IPS-18a (cell line): ENCODE data around the gene MCM7.

Experiments used
- H3K27ac ChIP-seq: one replicate; pipeline ENCODE4 v1.5.1; 2013; ENCODE audit warnings: low read length
- H3K27me3 ChIP-seq: one replicate; pipeline ENCODE4 v1.6.1; 2013; ENCODE audit warnings: mild to moderate bottlenecking, low read length; ENCODE audit not compliant: control insufficient read depth, insufficient read depth
- H3K36me3 ChIP-seq: one replicate; pipeline ENCODE4 v1.6.1; 2013; ENCODE audit warnings: low read depth, low read length; ENCODE audit not compliant: control insufficient read depth
- H3K4me1 ChIP-seq: one replicate; pipeline ENCODE4 v1.6.1; 2013; ENCODE audit warnings: low read depth, low read length; ENCODE audit not compliant: control insufficient read depth
- H3K4me3 ChIP-seq: one replicate; pipeline ENCODE4 v1.5.1; 2013; ENCODE audit warnings: low read length
- H3K9ac ChIP-seq: one replicate; pipeline ENCODE4 v1.6.1; 2013; ENCODE audit warnings: mild to moderate bottlenecking, low read length, moderate library complexity
- H3K9me3 ChIP-seq: one replicate; pipeline ENCODE4 v1.6.1; 2013; ENCODE audit warnings: low read depth, low read length; ENCODE audit not compliant: control insufficient read depth

MCM7 gene

DNA sequence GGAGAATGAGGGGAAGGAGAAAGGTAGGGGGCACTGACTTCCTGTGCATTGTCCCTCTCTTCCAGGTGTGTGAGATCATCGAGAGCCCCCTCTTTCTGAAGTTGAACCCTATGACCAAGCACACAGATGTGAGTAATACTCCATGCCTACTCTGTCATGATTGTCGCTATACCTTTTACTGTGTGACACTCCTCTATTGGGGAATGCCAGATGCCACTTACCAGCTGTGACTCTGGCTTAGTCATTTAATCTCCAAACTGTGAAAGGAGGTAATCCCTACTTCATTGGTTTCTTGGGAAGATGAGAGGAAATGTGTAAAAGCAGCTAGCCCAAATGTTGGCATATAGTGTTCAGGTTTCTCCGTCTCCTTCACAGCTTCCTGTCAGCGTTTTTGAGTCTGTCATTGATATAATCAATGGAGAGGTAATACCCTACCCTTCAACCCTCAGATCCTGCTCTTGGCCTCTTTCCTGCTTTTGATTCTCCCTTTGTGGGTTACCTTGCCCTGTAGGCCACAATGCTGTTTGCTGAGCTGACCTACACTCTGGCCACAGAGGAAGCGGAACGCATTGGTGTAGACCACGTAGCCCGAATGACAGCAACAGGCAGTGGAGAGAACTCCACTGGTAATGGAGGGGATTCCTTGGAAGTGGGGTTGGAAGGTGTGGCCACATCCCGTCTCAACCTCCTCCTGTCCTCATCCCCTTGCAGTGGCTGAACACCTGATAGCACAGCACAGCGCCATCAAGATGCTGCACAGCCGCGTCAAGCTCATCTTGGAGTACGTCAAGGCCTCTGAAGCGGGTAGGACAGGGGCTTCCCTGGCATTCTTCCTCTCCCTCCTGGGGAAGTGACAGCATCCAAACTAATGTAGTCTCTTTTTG lies 10.4 kb downstream of the MCM7 start:
- H3K9ac ChIP-seq: no peak overlapping the region
- no peak overlapping the region for H3K27ac ChIP-seq
- H3K4me3 ChIP-seq: no peak overlapping the region

DNA sequence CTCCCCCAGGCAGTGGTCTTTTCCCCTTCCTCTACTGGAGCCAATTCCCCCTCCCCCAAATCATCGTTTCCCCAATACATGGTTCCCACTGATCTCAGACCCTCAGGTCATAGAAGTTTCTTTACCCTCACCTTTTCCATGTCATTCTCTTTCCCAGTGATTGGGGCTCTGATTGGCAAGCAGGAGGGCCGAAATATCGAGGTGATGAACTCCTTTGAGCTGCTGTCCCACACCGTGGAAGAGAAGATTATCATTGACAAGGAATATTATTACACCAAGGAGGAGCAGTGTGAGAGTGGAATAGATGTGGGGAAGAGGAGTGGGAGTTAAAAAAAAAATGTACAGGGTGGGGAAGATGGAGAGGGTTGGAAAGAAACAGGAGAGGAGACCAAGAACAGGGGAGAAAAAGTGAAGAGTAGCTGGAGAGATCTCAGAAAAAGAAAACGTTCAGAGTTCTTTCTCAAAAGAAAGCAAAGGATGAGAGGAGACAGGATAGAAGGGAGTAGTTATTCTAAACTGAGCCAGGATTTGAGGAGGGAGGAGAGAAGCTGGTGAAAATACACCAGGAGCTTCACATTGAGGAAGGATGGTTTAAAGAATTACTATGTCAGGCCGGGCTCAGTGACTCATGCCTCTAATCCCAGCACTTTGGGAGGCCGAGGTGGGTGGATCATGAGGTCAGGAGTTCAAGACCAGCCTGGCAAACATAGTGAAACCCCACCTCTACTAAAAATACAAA lies 11.6 kb downstream of the MCM7 start:
- no peaks in the 10 kb centered on the region for H3K9me3 ChIP-seq
- no peaks in the 10 kb centered on the region for H3K27me3 ChIP-seq
- peak overlapping the region; percentile 88 for H3K9ac ChIP-seq
- no peak overlapping the region for H3K27ac ChIP-seq
- no peaks in the 10 kb centered on the region for H3K4me1 ChIP-seq
- H3K36me3 ChIP-seq: peaks cover 41% of the 10 kb centered on the region
- H3K4me3 ChIP-seq: peak overlapping the region; percentile 80

More for the DNA sequence above, 10.4 kb downstream of the MCM7 start:
- no peaks in the 10 kb centered on the region for H3K27me3 ChIP-seq
- no peaks in the 10 kb centered on the region for H3K9me3 ChIP-seq
- peaks cover 52% of the 10 kb centered on the region for H3K36me3 ChIP-seq
- no peaks in the 10 kb centered on the region for H3K4me1 ChIP-seq

DNA sequence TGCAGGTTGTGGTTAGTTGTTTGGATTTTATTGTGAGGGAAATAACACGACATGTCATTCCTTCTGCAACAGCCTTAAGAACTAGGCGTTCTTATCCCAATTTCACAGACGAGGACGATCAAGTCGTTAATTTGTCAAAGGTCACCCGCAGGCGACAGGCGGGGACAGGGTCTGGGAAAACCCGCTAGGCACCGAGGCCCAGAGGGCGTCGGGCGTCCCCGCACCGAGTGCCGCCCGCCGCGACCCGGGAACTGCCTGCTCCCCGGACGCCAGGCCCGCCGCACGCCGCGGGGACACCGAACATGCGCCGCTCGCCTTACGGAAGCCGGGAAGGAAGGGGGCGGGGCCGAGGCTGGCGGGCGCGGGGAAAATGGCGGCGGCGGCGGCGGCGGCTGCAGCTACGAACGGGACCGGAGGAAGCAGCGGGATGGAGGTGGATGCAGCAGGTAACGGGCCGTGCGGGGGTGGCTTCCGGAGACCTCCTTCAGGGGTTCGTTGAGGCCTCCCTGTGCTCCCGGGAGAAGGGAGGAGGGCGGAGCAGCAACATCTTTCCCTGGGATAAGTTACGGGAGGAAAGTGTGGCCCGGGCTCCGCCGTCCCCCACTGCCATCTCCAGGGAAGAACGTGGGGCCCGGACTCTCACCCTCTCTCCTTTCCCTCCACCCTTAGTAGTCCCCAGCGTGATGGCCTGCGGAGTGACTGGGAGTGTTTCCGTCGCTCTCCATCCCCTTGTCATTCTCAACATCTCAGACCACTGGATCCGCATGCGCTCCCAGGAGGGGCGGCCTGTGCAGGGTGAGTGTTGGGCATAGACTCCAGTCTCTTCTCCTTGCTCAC lies 12.4 kb downstream of the MCM7 start, which contains the start of gene COPS6:
TSS of gene COPS6 (plus strand) at position 349 of the 837 bp plus-strand sequence. CDS start at position 371, 22 bp downstream.
- peak within 1 kb of the TSS; percentile 62 for H3K27ac ChIP-seq
- no peaks in the 10 kb centered on the region for H3K9me3 ChIP-seq
- peak within 1 kb of the TSS; percentile 80 for H3K4me3 ChIP-seq
- peak within 1 kb of the TSS; percentile 88 for H3K9ac ChIP-seq
- H3K36me3 ChIP-seq: peaks cover 33% of the 10 kb centered on the region
- no peaks in the 10 kb centered on the region for H3K27me3 ChIP-seq
- H3K4me1 ChIP-seq: no peaks in the 10 kb centered on the region

DNA sequence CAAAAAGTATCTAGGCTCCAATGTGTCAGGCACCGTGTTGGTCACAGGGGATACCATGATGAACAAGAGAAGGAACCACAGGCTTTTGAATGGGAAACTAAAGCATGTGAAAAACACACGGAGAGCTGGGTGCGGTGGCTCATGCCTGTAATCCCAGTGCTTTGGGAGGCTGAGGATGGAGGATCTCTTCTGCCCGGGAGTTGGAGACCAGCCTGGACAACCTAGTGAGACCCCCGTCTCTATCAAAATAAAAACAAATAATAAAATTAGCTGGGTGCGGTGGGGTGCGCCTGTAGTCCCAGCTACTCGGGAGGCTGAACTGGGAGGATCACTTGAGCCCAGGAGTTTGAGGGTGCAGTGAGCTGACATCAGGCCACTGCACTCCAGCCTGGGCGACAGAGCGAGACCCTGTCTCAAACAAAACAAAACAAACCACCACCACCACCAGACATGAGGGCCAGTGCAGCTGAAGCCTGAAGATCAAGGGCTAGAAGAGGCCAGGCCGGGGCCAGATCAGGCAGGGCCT lies 13.0 kb downstream of the MCM7 start:
- Histone ChIP-seq H3K27me3 (no peaks in the 10 kb centered on the region), H3K36me3 (peaks cover 26% of the 10 kb centered on the region), H3K9ac (peak overlapping the region; percentile 88), H3K4me1 (peaks cover 4% of the 10 kb centered on the region), H3K9me3 (no peaks in the 10 kb centered on the region), H3K27ac (peak overlapping the region; percentile 62), H3K4me3 (peak overlapping the region; percentile 80)

DNA sequence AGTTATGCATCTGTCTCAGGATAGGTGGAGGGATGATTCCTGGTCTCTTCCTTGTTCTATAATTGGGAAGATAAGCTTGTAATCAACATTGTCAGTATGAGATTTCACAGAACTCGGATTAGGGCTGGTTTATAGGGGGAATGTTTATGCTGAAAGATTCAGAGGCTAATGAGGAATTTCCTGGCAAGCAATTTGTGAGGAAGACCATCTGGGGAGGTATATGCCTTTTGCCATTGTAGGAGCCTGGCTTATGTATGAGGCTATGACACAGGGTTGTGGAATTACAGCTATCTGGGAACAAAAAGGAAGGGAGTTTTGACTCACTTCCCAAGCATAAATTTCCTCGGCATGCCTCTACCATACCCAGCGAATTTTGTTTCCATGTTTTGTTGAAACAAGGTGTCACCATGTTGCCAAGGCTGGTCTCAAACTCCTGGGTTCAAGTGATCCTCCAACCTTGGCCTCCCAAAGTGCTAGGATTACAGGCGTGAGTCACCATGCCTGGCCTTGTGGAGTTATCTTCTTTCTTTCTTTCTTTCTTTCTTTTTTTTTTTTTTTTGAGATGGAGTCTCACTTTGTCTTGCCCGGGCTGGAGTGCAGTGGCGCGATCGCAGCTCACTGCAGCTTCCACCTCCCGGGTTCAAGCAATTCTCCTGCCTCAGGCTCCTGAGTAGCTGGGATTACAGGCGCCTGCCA lies 14.0 kb downstream of the MCM7 start:
- no peak overlapping the region for H3K9ac ChIP-seq
- no peak overlapping the region for H3K4me3 ChIP-seq
- H3K27me3 ChIP-seq: no peaks in the 10 kb centered on the region
- H3K27ac ChIP-seq: no peak overlapping the region
- H3K9me3 ChIP-seq: no peaks in the 10 kb centered on the region
- H3K36me3 ChIP-seq: peaks cover 17% of the 10 kb centered on the region
- peaks cover 9% of the 10 kb centered on the region for H3K4me1 ChIP-seq

DNA sequence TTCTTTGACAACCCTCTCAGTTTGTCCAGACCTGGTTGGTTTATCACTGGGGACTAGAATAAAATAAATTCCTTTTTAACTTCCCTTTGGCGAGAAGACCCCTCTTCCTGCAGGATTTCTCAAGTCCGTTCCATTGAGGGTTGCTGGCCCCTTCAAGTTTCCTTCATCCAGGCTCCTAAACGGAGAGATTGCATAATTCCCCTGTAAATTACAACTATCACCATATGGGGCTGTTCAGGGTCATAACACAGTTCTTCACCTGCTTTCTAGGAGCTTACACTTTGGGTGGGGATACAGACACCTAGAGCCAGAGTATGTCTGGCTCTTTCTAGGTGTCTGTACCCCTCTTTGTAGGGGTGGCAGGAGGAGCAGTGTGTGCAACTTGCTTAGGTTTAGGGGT lies 15.7 kb downstream of the MCM7 start:
- Histone ChIP-seq H3K36me3 (peaks cover 3% of the 10 kb centered on the region), H3K9ac (no peak overlapping the region), H3K4me1 (peaks cover 9% of the 10 kb centered on the region), H3K27ac (no peak overlapping the region), H3K4me3 (no peak overlapping the region), H3K27me3 (no peaks in the 10 kb centered on the region), H3K9me3 (no peaks in the 10 kb centered on the region)

DNA sequence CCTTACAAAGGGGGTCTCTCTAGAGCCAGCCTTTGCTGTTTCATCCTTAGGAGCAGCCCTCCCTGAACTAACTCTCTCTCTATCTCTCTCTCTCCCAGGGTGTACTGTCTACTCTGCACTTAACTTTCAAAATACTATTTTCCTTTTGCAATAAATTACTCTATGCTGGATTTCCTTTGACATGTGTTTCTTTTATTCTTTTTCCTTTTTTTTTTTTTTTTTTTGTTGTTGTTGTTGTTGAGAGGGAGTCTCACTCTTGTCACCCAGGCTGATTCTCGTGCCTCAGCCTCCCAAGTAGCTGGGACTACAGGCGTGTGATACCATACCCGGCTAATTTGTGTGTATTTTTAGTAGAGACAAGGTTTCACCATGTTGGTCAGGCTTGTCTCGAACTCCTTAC lies 18.2 kb downstream of the MCM7 start:
- Histone ChIP-seq H3K36me3 (peaks cover 15% of the 10 kb centered on the region), H3K4me1 (peaks cover 9% of the 10 kb centered on the region), H3K9ac (peak overlapping the region; percentile 61), H3K9me3 (no peaks in the 10 kb centered on the region), H3K27me3 (no peaks in the 10 kb centered on the region), H3K4me3 (peak overlapping the region; percentile 44), H3K27ac (peak overlapping the region; percentile 87)

DNA sequence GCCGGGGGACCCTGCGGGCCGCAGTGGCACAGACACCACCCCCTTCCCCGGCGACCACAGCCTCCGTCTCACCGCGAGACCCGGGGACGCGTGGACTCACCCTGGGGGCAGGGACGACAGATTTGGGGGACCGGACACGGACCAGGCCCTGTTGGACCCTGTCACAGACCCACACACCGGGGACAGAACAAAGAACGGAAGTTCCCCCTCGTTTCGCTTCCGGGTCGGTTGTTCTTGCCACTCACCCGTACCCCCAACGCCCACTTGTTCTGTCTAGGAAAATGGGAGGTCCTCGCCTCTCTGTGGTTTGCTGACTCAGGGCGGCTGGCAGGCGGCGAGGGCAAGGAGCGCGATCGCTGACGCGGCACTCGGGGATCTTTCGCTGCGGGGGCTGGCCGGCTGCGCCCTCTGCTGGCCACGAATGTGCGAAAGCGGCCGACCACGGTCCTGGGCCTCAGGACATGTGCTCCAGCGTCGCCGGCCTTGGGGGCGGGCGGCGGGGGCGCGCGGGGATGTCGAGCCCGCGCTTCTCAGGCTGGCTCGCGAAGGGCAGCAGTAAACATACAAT lies 19.6 kb downstream of the MCM7 start, which contains the start of gene ZNF3:
TSS of gene ZNF3 (minus strand) at position 189 of the 568 bp plus-strand sequence. CDS start 4,366 bp downstream, outside the sequence.
- Histone ChIP-seq H3K9ac (peak within 1 kb of the TSS; percentile 96), H3K27me3 (no peaks in the 10 kb centered on the region), H3K27ac (peak within 1 kb of the TSS; percentile 54), H3K4me3 (peak within 1 kb of the TSS; percentile 80), H3K9me3 (no peaks in the 10 kb centered on the region), H3K36me3 (peaks cover 25% of the 10 kb centered on the region), H3K4me1 (peaks cover 9% of the 10 kb centered on the region)

DNA sequence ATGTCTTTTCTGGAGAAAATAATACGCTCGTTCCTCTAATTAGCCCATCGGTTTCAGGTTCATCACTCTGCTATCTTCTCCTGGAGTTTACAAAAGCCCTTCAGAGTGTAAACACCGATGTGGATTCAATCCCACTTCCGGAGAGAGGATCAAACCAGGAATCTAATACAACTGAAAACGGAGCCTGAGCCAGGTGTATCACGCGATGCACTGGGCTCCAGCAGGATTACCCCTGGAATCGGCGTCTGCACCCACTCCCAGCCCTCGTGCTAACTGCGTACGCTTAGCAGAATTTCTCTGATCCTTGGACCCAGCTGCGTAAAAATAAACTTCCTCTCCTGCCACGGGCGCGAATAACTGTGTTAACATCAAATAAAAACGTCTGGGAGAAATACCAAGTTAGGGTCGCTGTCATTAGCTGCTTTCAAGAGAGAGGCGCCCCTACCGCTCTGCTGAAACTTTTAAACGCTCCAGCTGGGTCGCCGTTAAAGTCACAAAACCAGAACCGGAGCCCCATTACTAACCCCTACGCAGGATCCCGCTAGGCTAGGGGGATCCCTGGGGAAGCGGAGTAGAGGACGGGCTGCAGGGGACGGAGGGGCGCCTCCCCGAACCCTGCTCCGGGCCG lies 20.2 kb downstream of the MCM7 start:
- peak overlapping the region; percentile 96 for H3K9ac ChIP-seq
- H3K9me3 ChIP-seq: no peaks in the 10 kb centered on the region
- peaks cover 9% of the 10 kb centered on the region for H3K4me1 ChIP-seq
- H3K36me3 ChIP-seq: peaks cover 31% of the 10 kb centered on the region
- H3K27ac ChIP-seq: peak overlapping the region; percentile 54
- no peaks in the 10 kb centered on the region for H3K27me3 ChIP-seq
- peak overlapping the region; percentile 80 for H3K4me3 ChIP-seq

DNA sequence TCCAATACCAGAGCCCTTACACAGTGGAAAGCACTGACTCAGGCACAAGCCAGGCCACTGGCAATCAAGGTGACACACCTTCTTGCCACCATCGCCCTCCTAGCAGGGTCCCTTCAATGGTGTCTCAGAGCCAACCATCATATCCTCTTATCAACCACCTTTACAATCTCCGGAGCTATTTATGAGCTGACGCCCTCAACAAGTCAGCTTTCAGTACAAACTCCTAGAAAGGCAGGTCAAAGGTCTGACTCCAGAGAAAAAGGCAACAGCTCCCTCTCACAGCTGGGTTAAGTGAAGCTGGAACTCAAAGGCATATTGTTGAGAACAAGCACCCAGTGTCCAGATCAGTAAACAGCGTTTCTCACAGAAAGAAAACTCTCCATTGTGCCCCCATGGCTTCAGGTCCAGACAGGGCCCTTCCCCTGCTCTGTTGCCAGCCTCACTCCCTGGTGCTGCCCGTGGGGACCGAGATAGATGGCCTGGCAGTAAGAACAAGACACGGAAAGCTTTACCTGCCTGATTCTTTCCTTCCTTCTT lies 22.1 kb downstream of the MCM7 start:
- H3K4me1 ChIP-seq: peaks cover 9% of the 10 kb centered on the region
- no peak overlapping the region for H3K4me3 ChIP-seq
- H3K9me3 ChIP-seq: no peaks in the 10 kb centered on the region
- H3K36me3 ChIP-seq: peaks cover 50% of the 10 kb centered on the region
- no peak overlapping the region for H3K27ac ChIP-seq
- no peak overlapping the region for H3K9ac ChIP-seq
- no peaks in the 10 kb centered on the region for H3K27me3 ChIP-seq
